SU-DHL-6 (cell line): ENCODE data around the gene SLC17A8.

ENCODE experiments used
- H2AFZ ChIP-seq: fragments of 200-600 bp; sonication (generic); 2 replicates; pipeline ENCODE4 v1.6.1; 2014; ENCODE audit warnings: low read depth, mild to moderate bottlenecking, moderate library complexity, mixed read lengths, antibody characterized with exemption, low read length; ENCODE audit not compliant: severe bottlenecking
- H3F3A ChIP-seq: fragments of 200-600 bp; shearing (Covaris generic); 2 replicates; pipeline ENCODE4 v1.6.0; 2016; ENCODE audit warnings: antibody characterized with exemption, mild to moderate bottlenecking; ENCODE audit not compliant: insufficient read depth
- H3K27ac ChIP-seq: fragments of 200-600 bp; sonication (generic); 2 replicates; pipeline ENCODE4 v1.5.1; 2016; ENCODE audit warnings: low read depth, mild to moderate bottlenecking, low read length, moderate library complexity, mixed read lengths
- H3K27me3 ChIP-seq: fragments of 200-600 bp; sonication (generic), shearing (Covaris generic); 2 replicates; pipeline ENCODE4 v1.6.0; 2014; ENCODE audit warnings: mild to moderate bottlenecking, low read length
- H3K36me3 ChIP-seq: fragments of 200-600 bp; sonication (generic); 2 replicates; pipeline ENCODE4 v1.6.1; 2014; ENCODE audit warnings: mild to moderate bottlenecking, low read length, mixed read lengths
- H3K4me2 ChIP-seq: fragments of 300-600, 200-600 bp; shearing (Covaris generic), sonication (generic); 2 replicates; pipeline ENCODE4 v1.6.0; 2014; ENCODE audit warnings: low read length, low read depth, mild to moderate bottlenecking; ENCODE audit not compliant: poor library complexity, severe bottlenecking
- H3K4me3 ChIP-seq: fragments of 200-600 bp; sonication (generic); 2 replicates; pipeline ENCODE4 v1.5.1; 2014; ENCODE audit warnings: antibody characterized with exemption, low read length, mild to moderate bottlenecking, mixed read lengths; ENCODE audit not compliant: insufficient read depth, poor library complexity, severe bottlenecking
- H3K79me2 ChIP-seq: fragments of 200-600 bp; sonication (generic); 2 replicates; pipeline ENCODE4 v1.6.1; 2014; ENCODE audit warnings: mild to moderate bottlenecking, low read length, moderate library complexity; ENCODE audit not compliant: insufficient read depth
- H3K9ac ChIP-seq: fragments of 200-600 bp; sonication (generic); 2 replicates; pipeline ENCODE4 v1.7.0; 2014; ENCODE audit warnings: mild to moderate bottlenecking, low read length
- H3K9me2 ChIP-seq: fragments of 200-600 bp; sonication (generic); replicated peaks from 2 replicates; pipeline ENCODE4 v1.6.1; 2014; ENCODE audit warnings: low read length; ENCODE audit not compliant: insufficient read depth
- H3K9me3 ChIP-seq: fragments of 200-600 bp; sonication (generic); 2 replicates; pipeline ENCODE4 v1.6.1; 2014; ENCODE audit warnings: low read length, mixed read lengths; ENCODE audit not compliant: insufficient read depth
- H4K20me1 ChIP-seq: fragments of 200-600 bp; sonication (generic); 2 replicates; pipeline ENCODE4 v1.6.1; 2014; ENCODE audit warnings: low read depth, mild to moderate bottlenecking, antibody characterized with exemption, low read length, moderate library complexity, mixed read lengths
- EZH2phosphoT487 ChIP-seq: fragments of 200-600 bp; sonication (generic), shearing (Covaris generic); conservative IDR thresholded peaks from 2 replicates; pipeline ENCODE4 v1.6.1; 2018; ENCODE audit warnings: mild to moderate bottlenecking, antibody characterized with exemption, low read length, moderate library complexity, mixed read lengths
- TF ChIP-seq, protein P1 (sequence below): fragments of 200-600 bp; sonication (generic); IDR thresholded peaks from one replicate; pipeline ENCODE4 v1.5.1; 2017; ENCODE audit warnings: antibody characterized with exemption, mild to moderate bottlenecking, low read length, moderate library complexity; ENCODE audit not compliant: insufficient read depth, poor library complexity, severe bottlenecking

SLC17A8 gene

DNA sequence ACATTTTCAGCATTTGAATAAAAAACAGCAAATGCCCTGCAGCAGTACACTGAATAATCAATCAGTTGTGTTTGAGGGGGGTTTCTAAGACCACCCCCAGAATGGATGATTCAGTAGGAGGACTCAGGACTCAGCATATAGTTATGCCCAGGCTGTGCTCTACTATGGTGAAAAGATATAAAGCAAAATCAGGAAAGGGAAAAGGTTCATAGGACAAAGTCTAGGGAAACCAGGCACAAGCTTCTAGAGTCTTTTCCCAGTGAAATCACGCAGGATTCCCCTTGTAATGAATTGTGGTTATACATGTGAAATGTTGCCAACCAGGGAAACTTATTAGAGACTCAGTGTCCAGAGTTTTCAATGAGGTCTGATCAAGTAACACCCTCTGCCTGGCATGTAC is 25.0 kb upstream of the SLC17A8 start:
- Histone ChIP-seq H3K36me3 (peaks cover 18% of the 10 kb centered on the region; the same call in 1 of the 2 replicates), H3K9ac (no peak overlapping the region), H3K4me2 (no peak overlapping the region), H3K79me2 (no peaks in the 10 kb centered on the region), H3F3A (no peaks in the 10 kb centered on the region), H3K27ac (no peak overlapping the region), H3K4me3 (no peak overlapping the region), H4K20me1 (no peaks in the 10 kb centered on the region), H2AFZ (no peak overlapping the region), H3K9me2 (no peaks in the 10 kb centered on the region), H3K9me3 (no peaks in the 10 kb centered on the region), H3K27me3 (no peaks in the 10 kb centered on the region)
- TF ChIP-seq, protein P1, sequence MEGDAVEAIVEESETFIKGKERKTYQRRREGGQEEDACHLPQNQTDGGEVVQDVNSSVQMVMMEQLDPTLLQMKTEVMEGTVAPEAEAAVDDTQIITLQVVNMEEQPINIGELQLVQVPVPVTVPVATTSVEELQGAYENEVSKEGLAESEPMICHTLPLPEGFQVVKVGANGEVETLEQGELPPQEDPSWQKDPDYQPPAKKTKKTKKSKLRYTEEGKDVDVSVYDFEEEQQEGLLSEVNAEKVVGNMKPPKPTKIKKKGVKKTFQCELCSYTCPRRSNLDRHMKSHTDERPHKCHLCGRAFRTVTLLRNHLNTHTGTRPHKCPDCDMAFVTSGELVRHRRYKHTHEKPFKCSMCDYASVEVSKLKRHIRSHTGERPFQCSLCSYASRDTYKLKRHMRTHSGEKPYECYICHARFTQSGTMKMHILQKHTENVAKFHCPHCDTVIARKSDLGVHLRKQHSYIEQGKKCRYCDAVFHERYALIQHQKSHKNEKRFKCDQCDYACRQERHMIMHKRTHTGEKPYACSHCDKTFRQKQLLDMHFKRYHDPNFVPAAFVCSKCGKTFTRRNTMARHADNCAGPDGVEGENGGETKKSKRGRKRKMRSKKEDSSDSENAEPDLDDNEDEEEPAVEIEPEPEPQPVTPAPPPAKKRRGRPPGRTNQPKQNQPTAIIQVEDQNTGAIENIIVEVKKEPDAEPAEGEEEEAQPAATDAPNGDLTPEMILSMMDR = no peak
- TF ChIP-seq EZH2phosphoT487 = no peak

GRCh38 chr12:100332852-100333251 is 24.0 kb upstream of the SLC17A8 start:
- H3K36me3 ChIP-seq = peaks cover 23% of the 10 kb centered on the region; the same call in 1 of the 2 replicates
- no peak overlapping the region for H2AFZ ChIP-seq
- TF ChIP-seq, protein P1 = no peak

GRCh38 chr12:100337299-100337698 is 19.6 kb upstream of the SLC17A8 start:
- no peak overlapping the region for H3K27ac ChIP-seq
- H4K20me1 ChIP-seq = no peaks in the 10 kb centered on the region
- H3K4me3 ChIP-seq = no peak overlapping the region
- H3K9ac ChIP-seq = no peak overlapping the region
- no peak overlapping the region for H2AFZ ChIP-seq
- TF ChIP-seq, protein P1 = no peak
- TF ChIP-seq EZH2phosphoT487 = no peak
- no peaks in the 10 kb centered on the region for H3K79me2 ChIP-seq
- no peaks in the 10 kb centered on the region for H3K9me2 ChIP-seq
- no peak overlapping the region for H3K4me2 ChIP-seq
- H3K27me3 ChIP-seq = no peaks in the 10 kb centered on the region
- H3F3A ChIP-seq = no peaks in the 10 kb centered on the region
- peaks cover 10% of the 10 kb centered on the region; the same call in 1 of the 2 replicates for H3K36me3 ChIP-seq
- H3K9me3 ChIP-seq = no peaks in the 10 kb centered on the region

More at GRCh38 chr12:100332852-100333251, 24.0 kb upstream of the SLC17A8 start:
- H3K4me3 ChIP-seq = no peak overlapping the region
- H3K4me2 ChIP-seq = no peak overlapping the region
- H3K27me3 ChIP-seq = no peaks in the 10 kb centered on the region
- no peaks in the 10 kb centered on the region for H4K20me1 ChIP-seq
- no peaks in the 10 kb centered on the region for H3K9me3 ChIP-seq
- no peaks in the 10 kb centered on the region for H3K79me2 ChIP-seq
- no peak overlapping the region for H3K9ac ChIP-seq
- no peaks in the 10 kb centered on the region for H3K9me2 ChIP-seq
- no peak overlapping the region for H3K27ac ChIP-seq
- H3F3A ChIP-seq = no peaks in the 10 kb centered on the region
